Mucosa of rectum (tissue), 2 donors: ENCODE measurements around the gene MORF4L1.
"Not testable (repeated sequence)": the region's sequence is repeated elsewhere in the genome, so short reads cannot be mapped to it uniquely, and the experiment has no call there.

ENCODE experiments used
- H3K27ac ChIP-seq, 2 donors: one replicate each; pipeline ENCODE4 v1.7.0; 2013; ENCODE audit warnings: inconsistent platforms in 2 of 2, low read depth in 2 of 2, low read length in 2 of 2
- H3K27me3 ChIP-seq, 2 donors: one replicate each; pipeline ENCODE4 v1.7.0; 2013; ENCODE audit warnings: low read length in 2 of 2; ENCODE audit not compliant: control insufficient read depth in 2 of 2, insufficient read depth in 2 of 2
- H3K36me3 ChIP-seq, 2 donors: one replicate each; pipeline ENCODE4 v1.7.0; 2013; ENCODE audit warnings: low read length in 2 of 2; ENCODE audit not compliant: control insufficient read depth in 2 of 2, insufficient read depth in 2 of 2
- H3K4me1 ChIP-seq, 2 donors: one replicate each; pipeline ENCODE4 v1.7.0; 2013; ENCODE audit warnings: low read length in 2 of 2, mild to moderate bottlenecking in 1 of 2; ENCODE audit not compliant: control insufficient read depth in 2 of 2, insufficient read depth in 2 of 2
- H3K4me3 ChIP-seq, 2 donors: one replicate each; pipeline ENCODE4 v1.7.0; 2013; ENCODE audit warnings: low read length in 2 of 2
- H3K9ac ChIP-seq, 2 donors: one replicate each; pipeline ENCODE4 v1.7.0; 2013; ENCODE audit warnings: low read length in 2 of 2, low read depth in 1 of 2, mild to moderate bottlenecking in 1 of 2
- H3K9me3 ChIP-seq, 2 donors: one replicate each; pipeline ENCODE4 v1.7.0; 2013; ENCODE audit warnings: low read length in 2 of 2; ENCODE audit not compliant: control insufficient read depth in 2 of 2
- donor health status: healthy.
- donor health status: Normal muscosa, but diverticular disease.

Gene MORF4L1

DNA sequence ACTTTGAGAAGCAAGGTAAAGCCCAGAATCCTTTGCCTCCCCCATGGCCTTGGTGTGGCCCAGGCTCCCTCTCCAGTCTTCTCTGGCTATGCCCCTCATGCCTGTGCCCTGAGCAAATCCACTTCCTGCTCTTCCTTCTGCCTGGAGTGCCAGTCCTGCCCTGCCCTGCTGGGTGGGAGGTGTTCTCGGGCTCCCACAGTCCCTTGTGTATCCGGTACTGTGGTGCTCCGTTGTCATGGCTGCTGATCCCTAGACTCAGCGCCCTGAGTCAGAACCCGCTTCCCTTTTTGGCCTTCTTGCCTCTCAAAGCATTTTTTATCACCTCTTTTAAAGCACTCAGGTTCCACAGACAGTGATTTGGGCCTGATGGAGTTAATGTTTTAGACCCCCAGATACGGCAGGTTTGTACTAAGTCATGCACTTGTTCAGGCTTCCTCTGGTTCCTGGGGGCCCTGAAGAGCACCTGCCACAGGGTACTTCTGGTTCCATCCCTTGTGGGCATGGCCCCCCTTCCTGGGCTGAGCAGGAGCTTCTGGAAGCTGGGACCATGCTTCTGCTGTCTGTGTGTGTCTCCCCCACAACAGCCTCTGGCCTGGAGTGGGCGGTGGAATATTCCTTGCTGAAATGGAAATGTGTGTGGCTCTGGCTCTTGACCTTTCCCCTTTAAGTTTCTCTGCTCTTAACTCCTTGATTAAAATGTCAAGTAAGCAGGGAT is 31.9 kb upstream of the MORF4L1 start:
- no peaks in the 10 kb centered on the region for H3K27me3 ChIP-seq

GRCh38 chr15:78841376-78841706 is 31.3 kb upstream of the MORF4L1 start:
- H3K27ac ChIP-seq: no peak overlapping the region

More for the DNA sequence above, 31.9 kb upstream of the MORF4L1 start:
- no peaks in the 10 kb centered on the region for H3K9me3 ChIP-seq
- H3K4me1 ChIP-seq: no peaks in the 10 kb centered on the region
- H3K4me3 ChIP-seq: no peak overlapping the region
- no peak overlapping the region for H3K9ac ChIP-seq
- no peaks in the 10 kb centered on the region for H3K36me3 ChIP-seq
- H3K27ac ChIP-seq: no peak overlapping the region

GRCh38 chr15:78841891-78842290 is 30.8 kb upstream of the MORF4L1 start:
- no peaks in the 10 kb centered on the region for H3K27me3 ChIP-seq
- no peak overlapping the region for H3K27ac ChIP-seq
- no peaks in the 10 kb centered on the region for H3K9me3 ChIP-seq
- no peak overlapping the region for H3K9ac ChIP-seq
- H3K36me3 ChIP-seq: no peaks in the 10 kb centered on the region
- H3K4me1 ChIP-seq: no peaks in the 10 kb centered on the region
- no peak overlapping the region for H3K4me3 ChIP-seq

More at GRCh38 chr15:78841376-78841706, 31.3 kb upstream of the MORF4L1 start:
- Histone ChIP-seq H3K4me3 (no peak overlapping the region), H3K9me3 (no peaks in the 10 kb centered on the region), H3K27me3 (no peaks in the 10 kb centered on the region), H3K4me1 (no peaks in the 10 kb centered on the region), H3K9ac (no peak overlapping the region), H3K36me3 (no peaks in the 10 kb centered on the region)

DNA sequence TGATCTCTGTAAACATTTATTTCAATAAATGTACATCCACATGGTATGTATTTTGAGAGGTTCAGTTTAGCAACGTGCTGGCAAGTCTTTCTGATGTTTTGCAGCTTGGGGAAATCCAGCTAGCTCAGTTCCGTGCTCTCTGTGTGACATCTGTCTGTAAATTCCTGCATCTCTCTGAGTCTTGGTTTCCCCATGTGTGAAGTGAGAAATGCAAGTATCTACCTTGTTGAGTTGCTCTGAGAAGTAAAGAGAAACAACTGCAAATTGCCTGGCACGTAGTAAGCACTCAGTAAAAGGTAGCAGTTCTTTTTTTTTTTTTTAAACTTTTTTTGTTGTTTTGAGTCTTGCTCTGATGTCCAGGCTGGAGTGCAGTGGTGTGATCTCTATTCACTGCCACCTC is 30.2 kb upstream of the MORF4L1 start:
- Histone ChIP-seq H3K36me3 (no peaks in the 10 kb centered on the region), H3K9ac (no peak overlapping the region), H3K9me3 (no peaks in the 10 kb centered on the region), H3K27me3 (no peaks in the 10 kb centered on the region), H3K4me3 (no peak overlapping the region), H3K27ac (no peak overlapping the region), H3K4me1 (no peaks in the 10 kb centered on the region)

GRCh38 chr15:78846906-78847305 is 25.8 kb upstream of the MORF4L1 start:
- not testable (repeated sequence) for H3K9ac ChIP-seq, H3K9me3 ChIP-seq, H3K27ac ChIP-seq, H3K4me3 ChIP-seq, H3K36me3 ChIP-seq, H3K4me1 ChIP-seq, H3K27me3 ChIP-seq

- H3K27me3 ChIP-seq, H3K9me3 ChIP-seq, H3K9ac ChIP-seq, H3K36me3 ChIP-seq, H3K4me1 ChIP-seq, H3K27ac ChIP-seq, H3K4me3 ChIP-seq: not testable (repeated sequence)
Measured at GRCh38 chr15:78847387-78847906, 25.2 kb upstream of the MORF4L1 start.

- H3K4me3 ChIP-seq: no peak overlapping the region
- H3K27ac ChIP-seq: no peak overlapping the region
Measured at GRCh38 chr15:78850352-78850751, 22.3 kb upstream of the MORF4L1 start.

GRCh38 chr15:78850941-78851755 is 21.5 kb upstream of the MORF4L1 start:
- H3K4me1 ChIP-seq: no peaks in the 10 kb centered on the region
- H3K36me3 ChIP-seq: no peaks in the 10 kb centered on the region
- no peak overlapping the region for H3K4me3 ChIP-seq
- H3K27ac ChIP-seq: no peak overlapping the region
- no peaks in the 10 kb centered on the region for H3K9me3 ChIP-seq
- no peak overlapping the region for H3K9ac ChIP-seq
- no peaks in the 10 kb centered on the region for H3K27me3 ChIP-seq

More at GRCh38 chr15:78850352-78850751, 22.3 kb upstream of the MORF4L1 start:
- Histone ChIP-seq H3K36me3 (no peaks in the 10 kb centered on the region), H3K27me3 (no peaks in the 10 kb centered on the region), H3K9me3 (no peaks in the 10 kb centered on the region), H3K4me1 (no peaks in the 10 kb centered on the region), H3K9ac (no peak overlapping the region)

GRCh38 chr15:78853500-78853899 is 19.2 kb upstream of the MORF4L1 start:
- no peaks in the 10 kb centered on the region for H3K9me3 ChIP-seq
- H3K27me3 ChIP-seq: no peaks in the 10 kb centered on the region
- no peak overlapping the region for H3K4me3 ChIP-seq
- no peaks in the 10 kb centered on the region for H3K4me1 ChIP-seq
- H3K36me3 ChIP-seq: no peaks in the 10 kb centered on the region
- H3K27ac ChIP-seq: no peak overlapping the region
- no peak overlapping the region for H3K9ac ChIP-seq

- Histone ChIP-seq H3K36me3 (no peaks in the 10 kb centered on the region), H3K4me3 (no peak overlapping the region), H3K27ac (no peak overlapping the region), H3K9ac (no peak overlapping the region), H3K9me3 (no peaks in the 10 kb centered on the region), H3K4me1 (no peaks in the 10 kb centered on the region), H3K27me3 (no peaks in the 10 kb centered on the region)
Measured at GRCh38 chr15:78854833-78855372, 17.8 kb upstream of the MORF4L1 start.
